ENCODE data around the gene RABGAP1L. TPM values are rescaled to one million over a fixed set of nuclear protein-coding genes. Genes with fewer than 3 reads are reported as not detected.
"Not testable (repeated sequence)": the region's sequence is repeated elsewhere in the genome, so short reads cannot be mapped to it uniquely, and the experiment has no call there.

RABGAP1L gene
- total RNA-seq, 1 donor from 2014 or later, result 83.9 TPM

DNA sequence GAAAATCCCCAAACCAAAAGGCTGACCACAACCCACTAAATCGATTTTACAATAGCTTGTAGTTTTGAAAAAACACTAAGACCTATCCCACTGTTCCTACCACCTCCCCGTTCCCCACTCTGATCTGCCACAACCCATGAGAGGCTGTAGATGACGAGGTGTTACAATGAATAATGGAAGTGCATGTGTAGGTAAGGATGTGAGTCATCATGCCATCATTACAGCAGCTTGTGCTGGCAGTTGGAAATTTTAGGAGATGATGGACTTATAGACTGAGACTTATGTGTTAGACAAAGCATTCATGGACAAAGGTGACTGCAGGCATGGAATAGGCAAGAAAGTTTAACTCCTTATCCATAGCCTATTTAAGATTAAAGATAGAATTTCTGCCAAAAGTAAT lies 655.7 kb downstream of the RABGAP1L start:
- TF ChIP-seq, protein P1, sequence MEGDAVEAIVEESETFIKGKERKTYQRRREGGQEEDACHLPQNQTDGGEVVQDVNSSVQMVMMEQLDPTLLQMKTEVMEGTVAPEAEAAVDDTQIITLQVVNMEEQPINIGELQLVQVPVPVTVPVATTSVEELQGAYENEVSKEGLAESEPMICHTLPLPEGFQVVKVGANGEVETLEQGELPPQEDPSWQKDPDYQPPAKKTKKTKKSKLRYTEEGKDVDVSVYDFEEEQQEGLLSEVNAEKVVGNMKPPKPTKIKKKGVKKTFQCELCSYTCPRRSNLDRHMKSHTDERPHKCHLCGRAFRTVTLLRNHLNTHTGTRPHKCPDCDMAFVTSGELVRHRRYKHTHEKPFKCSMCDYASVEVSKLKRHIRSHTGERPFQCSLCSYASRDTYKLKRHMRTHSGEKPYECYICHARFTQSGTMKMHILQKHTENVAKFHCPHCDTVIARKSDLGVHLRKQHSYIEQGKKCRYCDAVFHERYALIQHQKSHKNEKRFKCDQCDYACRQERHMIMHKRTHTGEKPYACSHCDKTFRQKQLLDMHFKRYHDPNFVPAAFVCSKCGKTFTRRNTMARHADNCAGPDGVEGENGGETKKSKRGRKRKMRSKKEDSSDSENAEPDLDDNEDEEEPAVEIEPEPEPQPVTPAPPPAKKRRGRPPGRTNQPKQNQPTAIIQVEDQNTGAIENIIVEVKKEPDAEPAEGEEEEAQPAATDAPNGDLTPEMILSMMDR (IDR thresholded peaks at IDR 0.05), result no peak
- ATAC-seq (no peak), DNase-seq (no peak)
- no peaks in the 10 kb centered on the region for H3K9me3 ChIP-seq
- no peaks in the 10 kb centered on the region for H3K4me1 ChIP-seq
- H3K27ac ChIP-seq, result no peak overlapping the region
- H3K36me3 ChIP-seq, result no peaks in the 10 kb centered on the region
- no peak overlapping the region for H3K4me3 ChIP-seq
- no peaks in the 10 kb centered on the region for H3K27me3 ChIP-seq (ENCODE audit: low read depth)
- intact Hi-C loops (cut with DNase I), result no loop called here

DNA sequence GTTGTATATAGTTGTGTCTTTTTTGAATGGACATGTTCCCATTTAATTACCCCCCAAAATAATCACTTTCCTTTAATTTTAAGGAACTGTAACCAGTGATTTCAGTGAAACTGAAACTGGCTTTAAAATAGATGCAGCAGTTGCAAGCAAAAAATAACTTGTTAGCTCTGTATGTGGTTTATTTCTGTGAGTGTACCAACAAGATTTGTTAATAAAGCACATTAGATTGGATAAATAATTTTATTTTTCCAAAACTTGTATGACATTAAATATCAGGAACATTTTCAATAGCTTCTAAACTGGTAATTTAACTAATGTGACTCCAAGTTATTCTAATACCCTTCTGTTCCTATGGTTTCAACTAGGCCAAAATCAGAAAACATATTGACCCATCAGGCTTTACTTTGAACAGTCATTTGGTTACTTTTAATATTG lies 656.2 kb downstream of the RABGAP1L start:
- no peak overlapping the region for H3K4me3 ChIP-seq
- H3K9me3 ChIP-seq, result no peaks in the 10 kb centered on the region
- intact Hi-C loops (cut with DNase I), result no loop called here
- DNase-seq (no peak), ATAC-seq (no peak)
- H3K36me3 ChIP-seq, result no peaks in the 10 kb centered on the region
- H3K27ac ChIP-seq, result no peak overlapping the region
- H3K4me1 ChIP-seq, result no peaks in the 10 kb centered on the region
- TF ChIP-seq, protein P1 (IDR thresholded peaks at IDR 0.05), result no peak
- no peaks in the 10 kb centered on the region for H3K27me3 ChIP-seq (ENCODE audit: low read depth)

DNA sequence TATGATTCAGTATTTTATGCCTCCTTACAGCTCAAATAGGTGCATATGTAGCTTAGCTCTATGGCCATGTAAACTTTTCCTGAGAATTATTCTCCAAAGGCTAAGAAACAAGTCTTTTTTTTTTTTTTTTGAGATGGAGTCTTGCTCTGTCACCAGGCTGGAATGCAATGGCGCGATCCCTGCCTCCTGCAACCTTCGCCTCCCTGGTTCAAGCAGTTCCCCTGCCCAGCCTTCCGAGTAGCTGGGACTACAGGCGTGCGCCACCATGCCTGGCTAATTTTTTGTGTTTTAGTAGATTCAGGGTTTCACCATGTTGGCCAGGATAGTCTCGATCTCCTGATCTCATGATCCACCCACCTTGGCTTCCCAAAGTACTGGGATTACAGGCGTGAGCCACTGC lies 657.3 kb downstream of the RABGAP1L start:
- ATAC-seq; intact Hi-C loops (cut with DNase I); H3K4me1 ChIP-seq; H3K36me3 ChIP-seq; H3K9me3 ChIP-seq; DNase-seq; H3K4me3 ChIP-seq; H3K27ac ChIP-seq; H3K27me3 ChIP-seq (ENCODE audit: low read depth): not testable (repeated sequence)

DNA sequence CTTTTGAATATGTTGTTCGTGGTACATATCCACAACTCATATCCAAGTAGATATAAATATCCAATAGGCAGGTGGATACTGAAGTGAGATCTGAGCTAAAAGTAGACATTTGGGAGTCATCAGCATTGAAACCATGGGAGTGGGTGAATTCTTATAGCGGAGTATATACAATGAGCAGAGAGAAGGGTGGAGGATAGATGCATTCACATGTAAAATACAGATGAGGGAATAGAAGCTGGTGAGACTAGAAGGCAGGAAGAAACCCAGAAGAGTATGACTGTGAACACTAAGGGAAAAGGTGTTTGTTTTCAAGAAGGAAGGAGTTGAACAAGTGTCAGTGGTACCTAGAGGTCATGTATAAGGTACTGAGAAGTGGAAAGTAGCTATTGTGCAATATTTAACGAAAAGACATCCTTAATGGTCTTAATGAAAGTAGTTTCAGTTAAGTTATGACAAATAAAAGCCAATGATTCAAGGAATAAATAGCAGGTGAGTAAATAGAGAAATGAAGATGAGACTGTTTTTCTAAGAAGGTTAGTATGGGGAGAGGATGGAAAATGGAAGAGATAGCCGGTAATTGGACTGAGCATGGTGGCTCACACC lies 658.8 kb downstream of the RABGAP1L start:
- no peaks in the 10 kb centered on the region for H3K4me1 ChIP-seq
- H3K27ac ChIP-seq, result no peak overlapping the region
- no peak overlapping the region for H3K4me3 ChIP-seq
- no peak for DNase-seq
- no peaks in the 10 kb centered on the region for H3K36me3 ChIP-seq
- intact Hi-C loops (cut with DNase I), result no loop called here
- TF ChIP-seq, protein P1 (IDR thresholded peaks at IDR 0.05), result no peak
- no peak for ATAC-seq
- H3K27me3 ChIP-seq (ENCODE audit: low read depth), result no peaks in the 10 kb centered on the region
- no peaks in the 10 kb centered on the region for H3K9me3 ChIP-seq

DNA sequence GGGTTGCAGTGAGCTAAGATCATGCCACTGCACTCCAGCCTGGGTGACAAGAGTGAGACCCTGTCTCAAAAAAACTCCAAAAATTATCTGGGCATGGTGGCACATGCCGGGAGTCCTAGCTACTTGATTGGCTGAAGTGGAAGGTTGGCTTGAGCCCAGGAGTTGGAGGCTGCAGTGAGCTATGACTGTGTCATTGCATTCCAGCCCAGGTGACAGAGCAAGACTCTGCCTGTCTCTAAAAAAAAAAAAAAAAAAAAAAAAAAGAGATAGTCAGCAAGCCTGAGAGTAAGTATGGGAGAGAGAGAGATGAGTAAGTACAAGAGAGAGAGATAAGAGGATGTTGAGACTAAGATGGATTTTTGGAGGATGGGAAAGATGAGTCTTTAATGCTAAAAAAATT lies 659.6 kb downstream of the RABGAP1L start:
- Histone ChIP-seq H3K9me3 (no peaks in the 10 kb centered on the region), H3K4me3 (no peak overlapping the region), H3K27ac (no peak overlapping the region), H3K36me3 (no peaks in the 10 kb centered on the region), H3K4me1 (no peaks in the 10 kb centered on the region), H3K27me3 (ENCODE audit: low read depth) (no peaks in the 10 kb centered on the region)
- DNase-seq, result no peak
- intact Hi-C loops (cut with DNase I), result no loop called here
- TF ChIP-seq, protein P1 (IDR thresholded peaks at IDR 0.05), result no peak
- ATAC-seq, result no peak

DNA sequence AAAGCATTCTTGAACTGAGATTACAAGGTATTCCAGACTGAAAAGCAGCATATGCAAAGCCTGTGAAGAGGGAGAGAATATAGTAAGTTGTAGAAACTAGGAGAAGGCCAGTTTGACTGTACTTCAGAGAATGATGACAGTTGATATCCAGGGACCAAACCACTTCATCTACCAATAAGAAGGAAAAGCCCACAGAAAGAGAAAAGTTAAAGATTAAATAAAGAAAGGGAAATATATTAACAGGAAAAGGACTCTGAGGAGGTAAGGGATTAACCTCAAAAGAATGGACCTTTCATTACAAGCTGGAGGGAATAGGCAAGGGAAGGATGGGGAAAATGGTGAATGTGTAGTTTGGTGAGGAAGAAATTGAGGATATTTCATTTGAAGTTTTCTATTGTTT lies 660.3 kb downstream of the RABGAP1L start:
- Histone ChIP-seq H3K4me1 (no peaks in the 10 kb centered on the region), H3K36me3 (no peaks in the 10 kb centered on the region), H3K4me3 (no peak overlapping the region), H3K9me3 (no peaks in the 10 kb centered on the region), H3K27me3 (ENCODE audit: low read depth) (no peaks in the 10 kb centered on the region), H3K27ac (no peak overlapping the region)
- ATAC-seq (no peak), DNase-seq (no peak)
- TF ChIP-seq, protein P1 (IDR thresholded peaks at IDR 0.05), result no peak
- intact Hi-C loops (cut with DNase I), result no loop called here
